NCI-H460 (cell line): ENCODE data around the gene LBP. TPM values are rescaled to one million over a fixed set of nuclear protein-coding genes. Genes with fewer than 3 reads are reported as not detected.

ENCODE experiments used
- small RNA-seq, 2 experiments: library from RNA; depleted of rRNA; stranded (forward); fragments of <200 nt; gene quantifications; one replicate each; pipeline ENCODE3, GENCODE V24; 2014
- total RNA-seq: library from RNA; depleted of rRNA; stranded (reverse); fragments of >200 nt; shearing (Covaris generic); gene quantifications from 2 replicates; pipeline ENCODE4 v1.2.3, GENCODE V29; 2014; rRNA removed

LBP gene
- total RNA-seq, 1 experiment from 2014 or later: not detected

Small RNAs within 50 kb of the gene (small RNA-seq; reads per million reads assigned to genes)
- gene RF00056: 0 reads per million in 2 experiments
- 19.7 to 40.8 reads per million in 2 experiments for gene SNORA71B

Other genes with a start within 250 kb of the LBP start
- gene TGM2, start 181.2 kb upstream of the LBP start, total RNA-seq: 1.9 and 2.3 TPM in 2 replicates
- not detected in 2 replicates for gene KIAA1755, start 85.7 kb upstream of the LBP start, total RNA-seq
- gene BPI, start 42.3 kb upstream of the LBP start, total RNA-seq: not detected in 2 replicates
- gene SNHG17, start 88.8 kb downstream of the LBP start, total RNA-seq: 68.0 and 70.0 TPM in 2 replicates
- 31.4 and 34.8 TPM in 2 replicates for gene RALGAPB, start 126.4 kb downstream of the LBP start, total RNA-seq
- gene ADIG, start 234.7 kb downstream of the LBP start, total RNA-seq: not detected in 2 replicates